ENCODE results near the gene TOP1. TPM values are rescaled to one million over a fixed set of nuclear protein-coding genes. Genes with fewer than 3 reads are reported as not detected.
"Not testable (repeated sequence)": the region's sequence is repeated elsewhere in the genome, so short reads cannot be mapped to it uniquely, and the experiment has no call there.

TOP1 gene
- total RNA-seq, 1 donor from 2014 or later: 102 TPM

GRCh38 chr20:41126719-41127118 lies 98.1 kb downstream of the TOP1 start:
- Mint-ChIP-seq H3K9me3 (no peaks in the 10 kb centered on the region), H3K27ac (ENCODE audit: unreplicated experiment) (no peak overlapping the region)

GRCh38 chr20:41128317-41128716 lies 99.7 kb downstream of the TOP1 start:
- peaks cover 37% of the 10 kb centered on the region for H3K36me3 Mint-ChIP-seq (ENCODE audit: low read depth)
- not testable (repeated sequence) for H3K9me3 Mint-ChIP-seq; H3K4me1 Mint-ChIP-seq; H3K27me3 Mint-ChIP-seq (ENCODE audit: low read depth); H3K4me3 Mint-ChIP-seq; H3K27ac Mint-ChIP-seq (ENCODE audit: unreplicated experiment); DNase-seq (ENCODE audit: low read depth, low spot score)

More at GRCh38 chr20:41126719-41127118, 98.1 kb downstream of the TOP1 start:
- Mint-ChIP-seq H3K36me3 (ENCODE audit: low read depth) (peaks cover 45% of the 10 kb centered on the region), H3K4me1 (no peaks in the 10 kb centered on the region), H3K27me3 (ENCODE audit: low read depth) (no peaks in the 10 kb centered on the region), H3K4me3 (no peak overlapping the region)
- no peak for DNase-seq (ENCODE audit: low read depth, low spot score)
- TF ChIP-seq CTCF (conservative IDR thresholded peaks at IDR 0.05): no peak

- peaks cover 15% of the 10 kb centered on the region for H3K4me1 Mint-ChIP-seq
- peaks cover 16% of the 10 kb centered on the region for H3K36me3 Mint-ChIP-seq (ENCODE audit: low read depth)
- no peaks in the 10 kb centered on the region for H3K9me3 Mint-ChIP-seq
- H3K27ac Mint-ChIP-seq (ENCODE audit: unreplicated experiment): no peak overlapping the region
- TF ChIP-seq CTCF (conservative IDR thresholded peaks at IDR 0.05): no peak
- DNase-seq (ENCODE audit: low read depth, low spot score): no peak
- H3K27me3 Mint-ChIP-seq (ENCODE audit: low read depth): peaks cover 3% of the 10 kb centered on the region
- peak overlapping the region; percentile 32 for H3K4me3 Mint-ChIP-seq
Measured at GRCh38 chr20:41131594-41132387, 103.2 kb downstream of the TOP1 start.

GRCh38 chr20:41132388-41132775 lies 103.8 kb downstream of the TOP1 start:
- H3K27ac Mint-ChIP-seq (ENCODE audit: unreplicated experiment); DNase-seq (ENCODE audit: low read depth, low spot score); H3K27me3 Mint-ChIP-seq (ENCODE audit: low read depth); H3K9me3 Mint-ChIP-seq: not testable (repeated sequence)
- Mint-ChIP-seq H3K4me1 (peaks cover 15% of the 10 kb centered on the region), H3K4me3 (peak overlapping the region; percentile 68), H3K36me3 (ENCODE audit: low read depth) (peaks cover 12% of the 10 kb centered on the region)

GRCh38 chr20:41133709-41134361 lies 105.2 kb downstream of the TOP1 start:
- no peak for TF ChIP-seq CTCF (conservative IDR thresholded peaks at IDR 0.05)
- DNase-seq (ENCODE audit: low read depth, low spot score): no peak
- Mint-ChIP-seq H3K27me3 (ENCODE audit: low read depth) (peaks cover 3% of the 10 kb centered on the region), H3K4me1 (peaks cover 18% of the 10 kb centered on the region), H3K9me3 (no peaks in the 10 kb centered on the region), H3K36me3 (ENCODE audit: low read depth) (peaks cover 5% of the 10 kb centered on the region), H3K27ac (ENCODE audit: unreplicated experiment) (no peak overlapping the region), H3K4me3 (peak overlapping the region; percentile 11)

- Mint-ChIP-seq H3K36me3 (ENCODE audit: low read depth) (peaks cover 2% of the 10 kb centered on the region), H3K4me3 (peak overlapping the region; percentile 11), H3K27ac (ENCODE audit: unreplicated experiment) (no peak overlapping the region), H3K9me3 (no peaks in the 10 kb centered on the region), H3K27me3 (ENCODE audit: low read depth) (peaks cover 3% of the 10 kb centered on the region), H3K4me1 (peaks cover 26% of the 10 kb centered on the region)
- TF ChIP-seq CTCF (conservative IDR thresholded peaks at IDR 0.05): no peak
- no peak for DNase-seq (ENCODE audit: low read depth, low spot score)
Measured at GRCh38 chr20:41134362-41135186, 106.0 kb downstream of the TOP1 start.

Data from neural crest cell (in vitro differentiated cells).